Measurements from ENCODE around the gene SPEN. TPM values are rescaled to one million over a fixed set of nuclear protein-coding genes. Genes with fewer than 3 reads are reported as not detected.

SPEN gene
- total RNA-seq, 1 donor = 24.3 TPM

DNA sequence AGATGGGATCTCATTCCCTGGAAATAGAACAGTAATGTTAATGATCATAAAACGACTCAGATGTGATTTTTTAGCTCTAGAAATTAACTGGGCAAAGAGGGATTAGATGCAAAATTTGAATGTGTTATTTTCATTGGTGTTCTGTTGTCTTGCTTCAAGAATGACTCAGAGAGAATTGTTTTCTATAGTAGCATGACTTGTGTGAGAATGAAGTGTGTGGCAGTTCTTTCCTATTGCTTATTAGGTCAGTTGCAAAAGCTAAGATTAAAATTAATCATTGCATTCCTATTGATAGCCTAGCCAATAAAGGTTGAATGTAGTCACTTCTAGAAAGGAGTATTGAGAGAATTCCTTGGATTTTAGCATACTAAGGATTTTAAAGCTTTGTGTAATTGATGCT is 22.9 kb downstream of the SPEN start:
- no peak overlapping the region for H3K4me3 ChIP-seq (ENCODE audit: low read depth, low read length)
- TF ChIP-seq, protein P1, sequence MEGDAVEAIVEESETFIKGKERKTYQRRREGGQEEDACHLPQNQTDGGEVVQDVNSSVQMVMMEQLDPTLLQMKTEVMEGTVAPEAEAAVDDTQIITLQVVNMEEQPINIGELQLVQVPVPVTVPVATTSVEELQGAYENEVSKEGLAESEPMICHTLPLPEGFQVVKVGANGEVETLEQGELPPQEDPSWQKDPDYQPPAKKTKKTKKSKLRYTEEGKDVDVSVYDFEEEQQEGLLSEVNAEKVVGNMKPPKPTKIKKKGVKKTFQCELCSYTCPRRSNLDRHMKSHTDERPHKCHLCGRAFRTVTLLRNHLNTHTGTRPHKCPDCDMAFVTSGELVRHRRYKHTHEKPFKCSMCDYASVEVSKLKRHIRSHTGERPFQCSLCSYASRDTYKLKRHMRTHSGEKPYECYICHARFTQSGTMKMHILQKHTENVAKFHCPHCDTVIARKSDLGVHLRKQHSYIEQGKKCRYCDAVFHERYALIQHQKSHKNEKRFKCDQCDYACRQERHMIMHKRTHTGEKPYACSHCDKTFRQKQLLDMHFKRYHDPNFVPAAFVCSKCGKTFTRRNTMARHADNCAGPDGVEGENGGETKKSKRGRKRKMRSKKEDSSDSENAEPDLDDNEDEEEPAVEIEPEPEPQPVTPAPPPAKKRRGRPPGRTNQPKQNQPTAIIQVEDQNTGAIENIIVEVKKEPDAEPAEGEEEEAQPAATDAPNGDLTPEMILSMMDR (IDR thresholded peaks at IDR 0.05; ENCODE audit: insufficient read depth, low read length) = no peak
- peak; percentile 36 for DNase-seq (ENCODE audit: low read depth)

DNA sequence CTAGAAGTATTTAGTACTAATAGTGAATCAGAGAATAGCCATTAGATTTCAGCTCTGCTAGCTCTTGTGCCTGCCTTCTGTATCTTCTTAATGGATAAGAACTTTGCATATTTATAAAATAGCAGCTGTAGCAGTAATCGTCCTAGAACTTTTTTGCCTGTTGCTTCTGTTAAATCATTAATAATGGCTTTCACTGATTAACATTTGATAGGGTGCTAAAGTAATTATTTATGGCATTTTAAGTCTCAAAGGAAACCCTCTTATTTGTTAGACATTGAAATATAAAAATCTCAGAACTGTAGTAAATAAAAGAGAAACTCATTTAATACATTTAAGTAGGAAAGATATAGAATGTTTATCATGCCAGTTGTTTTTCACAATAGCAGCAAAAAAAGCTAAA is 27.0 kb downstream of the SPEN start:
- H3K4me3 ChIP-seq (ENCODE audit: low read depth, low read length) = no peak overlapping the region
- TF ChIP-seq, protein P1 (IDR thresholded peaks at IDR 0.05; ENCODE audit: insufficient read depth, low read length) = no peak
- DNase-seq (ENCODE audit: low read depth) = no peak

DNA sequence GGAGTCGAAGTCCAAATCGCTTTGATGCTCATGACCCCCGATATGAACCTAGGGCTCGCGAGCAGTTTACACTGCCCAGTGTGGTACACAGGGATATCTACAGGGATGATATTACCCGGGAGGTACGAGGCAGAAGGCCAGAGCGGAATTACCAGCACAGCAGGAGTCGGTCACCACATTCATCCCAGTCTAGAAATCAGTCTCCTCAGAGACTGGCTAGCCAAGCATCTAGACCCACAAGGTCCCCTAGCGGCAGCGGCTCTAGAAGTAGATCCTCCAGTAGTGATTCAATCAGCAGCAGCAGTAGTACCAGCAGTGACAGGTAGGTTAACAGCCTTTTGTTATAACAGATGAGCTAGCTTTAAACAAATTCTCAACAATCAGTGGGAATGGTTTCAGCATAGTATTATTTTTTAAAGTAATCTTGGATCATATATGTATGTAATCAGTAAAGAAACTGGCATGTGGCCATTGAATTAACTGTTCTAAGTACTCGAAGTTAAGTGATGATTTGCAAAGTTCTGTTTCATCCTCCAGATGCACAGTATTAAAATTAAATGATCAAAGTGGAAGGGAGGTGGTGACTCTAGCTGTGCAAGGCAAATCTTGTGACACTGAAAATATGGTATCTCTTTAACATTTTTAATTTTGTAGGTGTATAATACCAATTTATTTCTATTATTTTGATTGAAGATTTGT is 29.0 kb downstream of the SPEN start:
- TF ChIP-seq, protein P1 (IDR thresholded peaks at IDR 0.05; ENCODE audit: insufficient read depth, low read length) = no peak
- no peak overlapping the region for H3K4me3 ChIP-seq (ENCODE audit: low read depth, low read length)
- no peak for DNase-seq (ENCODE audit: low read depth)

DNA sequence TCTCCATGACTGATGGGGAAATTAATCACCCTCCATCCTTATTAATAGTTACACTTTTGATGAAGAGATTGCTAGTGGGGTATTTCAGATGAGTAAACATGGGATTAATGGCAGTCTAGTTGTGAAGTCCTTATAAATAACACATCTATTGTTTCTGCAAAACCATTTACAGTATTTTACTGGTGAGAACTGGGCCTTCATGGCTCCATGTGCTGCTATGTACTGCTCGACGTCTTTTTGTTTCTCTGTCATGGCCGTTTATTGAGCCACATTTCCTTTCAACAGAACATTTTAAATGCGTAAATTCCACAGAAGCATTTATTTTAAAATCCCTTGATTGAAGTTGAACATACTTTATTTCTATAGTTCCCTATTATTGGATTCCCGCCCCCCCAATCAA is 34.5 kb downstream of the SPEN start:
- H3K4me3 ChIP-seq (ENCODE audit: low read depth, low read length) = no peak overlapping the region
- DNase-seq (ENCODE audit: low read depth) = no peak
- TF ChIP-seq, protein P1 (IDR thresholded peaks at IDR 0.05; ENCODE audit: insufficient read depth, low read length) = no peak

DNA sequence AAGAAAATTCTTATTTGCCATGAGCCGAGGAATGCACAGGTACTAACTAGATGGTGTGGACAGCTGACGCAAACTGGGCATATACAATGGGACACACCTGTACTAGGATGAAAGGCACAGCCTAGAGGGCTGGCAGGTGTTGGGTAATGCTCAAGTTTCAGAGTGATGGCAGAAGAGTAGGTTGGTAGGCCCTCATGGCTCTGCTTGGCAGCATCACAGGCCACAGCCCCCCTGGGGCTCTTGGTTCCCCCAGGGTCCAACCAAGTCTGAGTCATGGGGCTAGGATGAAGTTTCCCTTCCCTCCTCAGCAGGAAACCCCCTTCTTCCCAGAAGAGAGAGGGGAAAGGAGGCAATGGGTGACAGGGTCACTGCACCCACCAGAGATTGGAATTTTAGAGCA is 35.2 kb downstream of the SPEN start:
- TF ChIP-seq, protein P1 (IDR thresholded peaks at IDR 0.05; ENCODE audit: insufficient read depth, low read length) = no peak
- H3K4me3 ChIP-seq (ENCODE audit: low read depth, low read length) = no peak overlapping the region
- DNase-seq (ENCODE audit: low read depth) = no peak

DNA sequence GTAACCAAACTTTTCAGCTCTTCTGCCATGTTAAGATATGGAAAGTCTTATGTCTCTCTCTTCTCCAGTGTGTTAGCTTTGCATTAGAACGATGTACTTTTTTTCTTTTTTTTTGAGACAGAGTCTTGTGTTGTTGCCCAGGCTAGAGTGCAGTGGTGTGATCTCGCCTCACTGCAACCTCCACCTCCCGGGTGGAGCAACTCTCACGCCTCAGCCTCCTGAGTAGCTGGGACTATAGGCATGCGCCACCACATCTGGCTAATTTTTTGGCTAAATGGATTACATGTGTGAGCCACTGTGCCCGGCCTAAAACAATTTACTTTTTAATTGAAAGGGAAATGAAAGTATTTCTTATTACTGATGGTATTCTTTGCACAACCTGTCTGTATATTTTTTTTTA is 35.8 kb downstream of the SPEN start:
- H3K4me3 ChIP-seq (ENCODE audit: low read depth, low read length) = no peak overlapping the region
- DNase-seq (ENCODE audit: low read depth) = no peak
- TF ChIP-seq, protein P1 (IDR thresholded peaks at IDR 0.05; ENCODE audit: insufficient read depth, low read length) = no peak

DNA sequence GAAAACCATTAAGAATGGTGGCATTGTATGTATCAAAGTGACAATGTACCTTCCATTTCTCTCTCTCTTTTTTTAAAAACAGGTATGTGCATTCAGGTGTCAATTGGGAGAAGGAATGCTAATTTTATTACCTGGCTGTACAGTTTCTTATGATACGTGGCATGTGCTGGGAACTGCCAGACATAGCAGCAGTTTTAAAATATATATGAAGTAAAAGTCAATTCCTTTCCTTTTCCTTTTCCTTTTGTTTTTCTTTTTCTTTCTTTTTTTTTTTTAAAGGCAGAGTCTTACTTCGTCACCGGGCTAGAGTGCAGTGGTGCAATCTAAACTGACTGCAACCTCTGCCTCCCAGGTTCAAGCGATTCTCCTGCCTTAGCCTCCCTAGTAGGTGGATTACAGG is 37.0 kb downstream of the SPEN start:
- H3K4me3 ChIP-seq (ENCODE audit: low read depth, low read length) = no peak overlapping the region
- TF ChIP-seq, protein P1 (IDR thresholded peaks at IDR 0.05; ENCODE audit: insufficient read depth, low read length) = no peak
- no peak for DNase-seq (ENCODE audit: low read depth)
